GM19351 (cell line): ENCODE measurements around the gene FAM43B.

Source experiments
- ATAC-seq: cut with Tn5 transposase; IDR thresholded peaks from one replicate; pipeline ENCODE4 v1.9.1; 2021; ENCODE audit warnings: mild to moderate bottlenecking, moderate library complexity; ENCODE audit not compliant: unreplicated experiment

Gene FAM43B

GRCh38 chr1:20589331-20590278 lies 37.2 kb downstream of the FAM43B start:
- ATAC-seq = no peak

GRCh38 chr1:20590306-20590777 lies 38.0 kb downstream of the FAM43B start:
- ATAC-seq = no peak

DNA sequence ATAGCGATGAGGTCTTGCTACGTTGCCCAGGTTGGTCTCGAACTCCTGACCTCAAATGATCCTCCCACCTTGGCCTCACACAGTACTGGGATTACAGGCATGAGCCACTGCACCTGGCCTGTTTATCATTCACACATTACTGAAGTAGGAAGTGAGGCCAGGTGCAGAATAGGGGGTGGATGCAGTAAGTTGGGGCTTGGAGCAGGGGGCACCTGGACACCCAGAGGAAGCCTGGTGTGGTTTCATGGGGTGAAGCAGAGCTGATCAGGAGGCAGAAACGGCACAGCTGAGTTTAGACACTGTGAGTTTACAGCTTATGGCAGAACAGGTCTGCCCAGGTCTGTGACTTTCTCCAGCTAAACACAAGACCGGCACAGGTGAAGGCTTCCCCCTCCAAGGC lies 41.4 kb downstream of the FAM43B start:
- ATAC-seq = no peak

DNA sequence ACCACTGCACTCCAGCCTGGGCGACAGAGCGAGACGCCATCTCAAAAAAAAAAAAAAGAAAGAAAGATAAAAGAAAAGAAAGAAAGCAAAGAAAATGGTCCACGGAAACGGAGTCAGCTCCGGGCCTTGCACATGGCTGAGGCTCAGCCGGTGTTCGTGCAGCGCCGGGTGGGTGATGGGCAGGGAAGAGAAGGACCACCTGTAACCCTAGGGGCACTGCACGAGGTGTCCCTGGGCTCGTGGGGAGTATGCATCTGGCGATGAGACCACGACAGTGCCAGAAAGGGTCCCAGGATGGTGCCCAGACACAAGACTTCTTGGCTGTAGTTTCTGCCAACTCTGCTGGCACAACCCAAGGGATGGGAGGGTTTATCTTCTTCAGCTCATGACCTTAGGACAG lies 42.4 kb downstream of the FAM43B start:
- no peak for ATAC-seq

GRCh38 chr1:20596106-20596505 lies 43.7 kb downstream of the FAM43B start:
- ATAC-seq = no peak

DNA sequence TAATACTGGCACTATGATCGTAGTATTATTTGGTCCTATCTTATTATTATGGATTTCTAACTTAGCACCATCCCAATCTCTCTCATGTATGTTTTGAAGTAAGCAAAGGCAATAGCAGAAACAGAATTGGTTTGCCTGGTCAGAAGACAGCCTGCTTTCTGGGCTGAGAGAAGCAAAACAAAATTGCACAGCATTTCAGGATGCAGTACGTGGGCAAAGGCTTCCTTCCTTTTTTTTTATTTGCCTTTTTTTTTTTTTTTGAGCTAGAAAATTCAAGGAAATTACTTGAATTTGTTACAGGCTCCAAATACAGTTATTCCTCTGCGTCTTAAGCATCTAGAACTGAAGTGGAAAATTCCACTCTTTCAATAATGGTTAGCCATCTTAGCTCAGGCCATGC lies 45.3 kb downstream of the FAM43B start:
- ATAC-seq = no peak

DNA sequence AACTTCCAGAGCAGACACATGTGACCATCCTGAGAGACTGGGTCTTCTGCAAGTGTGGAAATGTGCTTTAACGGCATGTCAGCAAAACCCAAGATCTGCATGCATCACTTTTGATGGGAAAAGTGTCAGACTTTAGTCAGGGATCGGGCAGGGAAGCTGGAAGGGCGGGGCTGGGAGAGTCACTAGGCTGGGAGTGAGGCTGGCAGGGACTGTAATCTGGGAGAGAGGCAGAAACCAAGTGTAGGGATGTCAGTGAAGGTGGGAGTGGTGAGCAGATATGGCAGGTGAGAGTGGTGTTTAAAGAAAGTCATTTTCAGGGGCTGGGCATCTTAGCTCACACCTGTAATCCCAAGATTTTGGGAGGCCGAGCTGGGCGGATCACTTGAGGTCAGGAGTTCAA lies 47.8 kb downstream of the FAM43B start:
- ATAC-seq = no peak

DNA sequence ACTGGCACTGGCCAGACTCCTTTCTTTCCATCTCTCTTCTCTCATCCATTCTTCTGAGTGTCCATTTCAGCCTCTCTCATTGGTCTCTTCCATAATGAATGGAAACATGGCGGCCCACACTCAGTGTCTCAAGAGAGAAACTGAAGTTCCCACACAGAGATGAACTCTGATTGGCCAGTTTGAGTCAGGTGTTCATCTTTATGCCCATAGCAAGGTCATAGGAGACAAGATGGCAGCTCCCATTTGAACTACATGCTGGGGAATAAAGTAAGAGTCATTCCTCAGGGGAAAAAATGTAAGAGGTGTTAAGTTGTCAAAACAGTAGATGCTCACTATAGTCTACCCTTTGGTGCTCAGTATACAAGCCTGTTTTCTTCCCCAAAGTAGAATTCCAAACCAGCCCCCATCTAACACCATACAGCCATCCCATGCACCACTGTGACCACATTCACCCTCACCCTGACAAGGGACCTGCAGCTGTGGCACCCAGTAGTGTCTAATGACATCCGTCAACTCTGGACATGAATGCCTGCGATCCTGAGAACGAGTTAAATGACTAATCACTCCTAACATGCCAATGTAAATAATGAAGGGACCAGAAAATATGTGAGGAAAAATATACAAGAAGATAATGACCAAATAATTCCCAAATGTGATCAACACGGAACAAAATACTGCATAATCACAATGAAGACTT lies 48.9 kb downstream of the FAM43B start:
- no peak for ATAC-seq

- ATAC-seq = no peak
Measured at GRCh38 chr1:20602851-20603450, 50.6 kb downstream of the FAM43B start.

DNA sequence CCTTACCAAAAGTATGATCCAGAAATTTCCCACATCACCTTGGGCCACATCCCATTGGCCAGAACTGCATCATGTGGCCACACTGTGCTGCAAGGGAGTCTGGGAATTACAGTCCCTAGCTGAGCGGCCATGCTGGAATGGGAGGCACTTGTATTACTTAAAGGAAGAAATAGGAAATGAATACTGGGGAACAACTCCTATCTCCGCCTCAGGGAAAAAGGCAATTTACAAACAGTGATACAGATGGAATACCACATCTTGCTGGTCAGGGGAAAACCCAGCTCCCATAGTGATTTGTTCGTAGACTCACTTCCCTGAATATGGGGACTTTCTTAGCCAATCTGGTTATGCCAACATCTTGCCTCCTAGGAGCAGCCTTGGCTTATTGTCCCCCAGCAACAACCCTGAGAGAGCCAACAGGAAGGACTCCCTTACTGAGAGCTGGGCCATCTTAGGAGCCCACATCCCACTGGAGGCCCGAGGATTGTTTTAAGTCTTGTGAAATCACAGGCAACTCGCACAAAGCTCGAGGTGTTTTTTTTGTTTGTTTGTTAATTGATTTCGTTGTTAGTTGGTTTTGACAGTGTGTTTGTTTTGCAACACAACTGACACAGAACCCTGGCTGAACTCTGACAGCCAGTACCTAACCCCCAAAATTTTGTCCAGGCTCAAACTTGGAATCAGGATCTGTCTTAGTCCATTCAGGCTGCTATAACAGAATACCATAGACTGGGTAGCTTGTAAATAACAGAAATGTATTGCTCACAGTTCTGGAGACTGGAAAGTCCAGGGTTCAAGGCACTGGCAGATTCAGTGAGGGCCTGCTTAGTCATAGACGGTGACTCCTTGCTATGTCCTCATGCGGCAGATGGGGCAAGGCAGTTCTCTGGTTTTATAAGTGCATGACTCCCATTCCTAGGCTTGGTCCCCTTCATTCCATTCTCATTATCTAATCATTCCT lies 51.4 kb downstream of the FAM43B start:
- ATAC-seq = no peak
